ENCODE data around the gene HOXA9.

HOXA9 gene

GRCh38 chr7:27141137-27141922, 24.0 kb downstream of the HOXA9 start:
- FAIRE-seq = peak; percentile 42

DNA sequence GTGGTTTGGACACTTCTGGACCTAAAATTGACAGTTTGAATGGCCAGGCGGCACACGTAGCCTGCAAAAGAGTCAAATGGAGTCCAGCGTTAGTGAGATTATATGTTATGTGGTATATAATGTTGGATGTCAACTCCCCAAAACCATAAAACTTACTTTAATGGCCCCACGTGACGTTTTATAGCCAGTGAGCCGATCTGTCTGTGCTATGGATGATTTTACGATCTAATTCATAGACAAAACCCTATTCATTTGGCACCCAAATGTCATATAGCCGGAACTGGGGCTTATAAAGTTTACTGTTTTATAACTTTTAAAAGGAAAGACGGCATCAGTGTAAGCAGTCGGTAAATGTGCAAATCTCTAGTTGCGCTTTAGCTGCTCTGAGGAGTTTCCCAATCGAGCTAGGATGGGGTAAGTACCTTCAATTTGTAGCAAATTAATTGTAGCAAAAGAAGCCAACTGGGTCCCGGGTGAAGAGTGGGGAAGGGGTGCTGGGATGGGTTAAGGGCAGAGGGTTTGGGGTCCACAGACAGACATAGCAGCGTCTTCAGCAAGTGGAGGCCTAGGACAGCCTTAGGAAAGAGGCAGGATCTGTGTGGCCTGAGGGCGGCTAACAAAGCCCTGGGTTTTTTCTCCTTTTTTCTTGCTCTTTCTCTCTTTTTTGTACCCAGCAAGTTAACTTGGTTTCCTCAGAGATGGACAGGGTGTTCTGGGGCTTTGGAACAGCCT, 25.0 kb downstream of the HOXA9 start:
- FAIRE-seq = no peak

DNA sequence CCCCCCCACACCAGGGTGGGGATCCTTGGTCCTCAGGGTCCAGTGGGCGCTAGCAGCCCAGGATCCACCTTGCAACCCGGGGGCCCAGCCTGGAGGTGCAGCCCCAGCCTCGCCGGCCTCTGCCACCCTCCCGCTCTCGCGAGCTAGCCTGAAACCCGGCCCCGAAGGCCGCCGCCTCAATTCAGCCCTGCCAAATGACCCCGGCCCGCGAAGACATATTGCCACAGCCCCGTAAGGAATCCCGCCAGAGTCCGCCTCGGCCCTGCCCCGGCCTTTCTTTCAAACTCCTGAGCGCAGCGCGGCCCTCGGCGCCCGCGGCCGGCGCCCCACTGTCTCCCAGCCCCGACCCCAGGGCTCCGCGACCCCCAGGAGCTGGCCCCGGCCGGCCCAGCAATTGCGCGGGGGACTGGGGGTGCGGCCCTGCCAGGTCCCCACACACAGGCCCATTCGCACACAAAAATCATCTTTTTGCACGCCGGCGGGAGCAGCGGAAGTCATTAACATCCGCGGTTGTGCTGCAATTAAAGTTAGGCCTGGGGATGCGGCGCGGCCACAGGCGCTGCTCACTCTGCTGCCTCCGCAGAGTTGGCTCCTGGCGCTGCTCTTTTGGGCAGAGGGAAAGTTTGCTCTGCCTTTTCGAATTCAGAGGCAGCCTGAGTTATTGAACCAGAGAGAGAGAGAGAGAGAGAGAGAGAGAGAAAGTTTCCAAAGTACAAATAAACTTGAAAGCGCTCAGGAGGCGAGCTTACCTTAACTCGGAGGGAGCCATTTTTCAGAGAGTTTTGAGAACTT, 25.8 kb downstream of the HOXA9 start:
- no peak for FAIRE-seq

DNA sequence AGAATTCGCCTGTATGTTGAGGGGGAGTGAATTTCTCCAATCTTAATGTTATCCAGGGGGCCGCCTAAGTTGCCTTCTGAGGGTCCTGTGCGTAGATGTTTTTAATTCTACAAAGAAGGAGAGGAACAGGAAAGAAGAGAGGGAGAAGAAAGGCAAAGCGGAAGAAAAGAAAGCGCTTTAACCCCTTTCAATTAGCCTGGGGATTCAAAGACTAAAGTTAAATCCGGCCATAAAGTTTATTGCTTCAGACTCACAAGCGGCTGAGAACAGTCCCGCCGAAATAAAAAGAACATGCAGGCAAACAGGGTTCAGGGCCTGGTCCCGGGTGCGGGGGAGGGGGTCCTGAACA, 26.4 kb downstream of the HOXA9 start:
- no peak for FAIRE-seq

GRCh38 chr7:27138472-27138871, 26.9 kb downstream of the HOXA9 start:
- FAIRE-seq = no peak

DNA sequence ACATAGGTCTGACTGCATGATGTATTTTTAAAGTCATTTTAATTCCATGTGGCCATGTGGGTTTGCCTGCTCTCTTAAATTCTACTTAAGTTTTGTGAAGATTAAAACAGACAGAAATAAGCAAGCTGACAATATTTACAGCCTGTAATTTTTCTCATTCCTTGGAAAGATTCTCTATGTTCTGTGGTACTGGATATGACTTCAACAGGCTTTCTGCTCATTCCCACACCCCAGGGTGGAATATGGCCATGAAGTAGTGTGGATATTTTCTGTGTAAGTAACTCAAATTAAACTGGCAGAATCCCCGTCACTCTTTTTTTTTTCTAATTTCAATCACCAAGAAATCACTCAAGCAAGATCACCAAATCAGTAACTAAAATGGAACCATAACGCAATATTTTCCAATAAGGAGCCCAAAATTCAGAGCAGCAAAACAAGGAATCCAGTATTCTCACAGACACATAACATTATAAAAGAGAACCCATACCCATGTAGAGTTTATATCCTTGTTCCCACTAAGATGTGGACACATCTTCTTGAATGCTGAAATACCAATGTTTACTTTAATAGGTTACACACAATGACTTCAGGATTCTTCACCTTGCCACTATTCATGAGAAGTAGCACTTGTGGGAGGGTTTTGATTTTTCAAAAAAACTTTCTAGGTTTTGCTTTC, 27.6 kb downstream of the HOXA9 start:
- peak; percentile 66 for FAIRE-seq

- FAIRE-seq = peak; percentile 66
Measured at GRCh38 chr7:27134392-27134791, 30.9 kb downstream of the HOXA9 start.

GRCh38 chr7:27133409-27134231, 31.7 kb downstream of the HOXA9 start:
- peak; percentile 37 for FAIRE-seq

GRCh38 chr7:27132978-27133377, 32.4 kb downstream of the HOXA9 start:
- FAIRE-seq = peak; percentile 71

DNA sequence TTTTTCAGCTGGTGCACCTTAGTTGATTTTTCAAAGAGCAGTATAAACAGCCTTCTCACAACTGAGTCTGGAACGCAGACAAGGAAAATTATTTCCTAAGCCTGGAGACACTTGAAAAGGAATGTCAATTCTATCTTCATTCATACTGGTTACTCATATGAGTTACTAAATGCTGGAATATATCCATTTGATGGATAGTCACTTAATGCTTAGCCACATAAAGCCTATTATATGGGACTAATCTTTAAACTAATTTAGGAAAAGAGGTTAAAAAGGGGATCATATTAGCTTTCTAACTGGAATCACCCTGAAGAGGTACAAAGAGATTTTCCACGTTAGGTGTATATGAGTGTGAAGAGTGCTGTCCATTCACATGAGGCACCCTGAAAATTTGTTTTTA, 33.1 kb downstream of the HOXA9 start:
- FAIRE-seq = peak; percentile 56

DNA sequence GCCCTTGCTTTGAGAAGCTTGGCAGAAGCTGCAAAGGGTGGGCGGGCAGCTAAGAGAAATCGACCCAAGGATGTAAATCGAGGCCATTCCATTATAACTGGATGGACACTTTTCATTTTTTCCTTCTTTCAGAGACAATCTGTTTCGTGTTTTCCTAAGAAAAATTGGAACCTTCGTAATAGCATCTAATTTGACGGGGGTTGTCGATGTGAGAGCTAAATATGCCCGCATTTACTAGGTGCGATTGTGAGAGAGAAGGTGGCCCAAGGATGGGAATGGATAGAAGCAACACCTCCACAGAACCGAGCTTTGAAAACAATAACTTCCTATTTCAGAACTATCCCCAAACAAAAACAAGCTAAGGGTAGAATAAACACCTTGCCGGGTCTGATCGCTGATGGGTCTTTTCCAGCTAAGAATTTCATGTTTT, 33.9 kb downstream of the HOXA9 start:
- peak; percentile 67 for FAIRE-seq

DNA sequence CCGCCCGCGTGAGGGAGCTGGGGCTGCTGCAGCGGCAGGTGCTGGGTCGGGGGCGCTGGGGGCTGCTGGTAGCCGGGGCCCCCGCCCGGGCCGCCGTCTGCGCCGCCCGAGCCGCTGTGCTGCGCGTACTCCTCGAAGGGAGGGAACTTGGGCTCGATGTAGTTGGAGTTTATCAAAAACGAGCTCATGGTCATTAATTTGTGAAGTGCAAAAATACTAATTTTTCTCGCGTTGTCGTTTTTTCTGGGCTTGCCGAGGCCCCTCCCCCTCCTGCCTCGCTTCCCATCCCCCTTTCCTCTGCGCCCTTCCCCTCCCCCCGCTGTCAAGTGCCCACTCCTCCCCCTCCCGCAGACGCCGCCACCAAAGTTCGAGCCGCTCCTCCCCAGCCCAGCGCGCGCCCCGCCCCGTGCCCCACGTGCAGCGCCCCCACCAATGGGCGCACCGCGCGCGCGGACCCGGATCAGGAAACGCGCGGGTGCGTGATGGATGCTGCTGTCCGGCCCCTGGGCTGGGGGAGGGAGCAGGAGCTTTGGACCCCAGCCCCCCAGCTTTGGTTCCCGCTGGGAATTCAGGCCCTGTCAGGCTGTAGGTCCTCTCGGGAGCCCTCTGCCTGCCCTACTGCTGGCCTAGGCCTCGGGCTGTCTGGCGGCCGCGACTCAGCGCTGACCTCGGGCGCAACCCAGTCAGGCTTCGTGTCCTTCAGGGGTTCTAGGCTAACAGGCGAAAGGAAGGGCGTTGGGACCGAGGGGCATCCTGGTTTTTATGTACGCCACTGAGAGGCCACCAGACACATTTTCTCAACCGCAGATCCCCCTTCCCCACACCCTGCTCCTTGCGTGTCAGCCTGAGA, 34.6 kb downstream of the HOXA9 start, which contains the start of gene HOXA4:
Gene HOXA4, minus strand, starts transcription at position 218 of the 850 bp plus-strand sequence. Its CDS starts 24 bp downstream, at position 194.
- FAIRE-seq = peak; percentile 50

DNA sequence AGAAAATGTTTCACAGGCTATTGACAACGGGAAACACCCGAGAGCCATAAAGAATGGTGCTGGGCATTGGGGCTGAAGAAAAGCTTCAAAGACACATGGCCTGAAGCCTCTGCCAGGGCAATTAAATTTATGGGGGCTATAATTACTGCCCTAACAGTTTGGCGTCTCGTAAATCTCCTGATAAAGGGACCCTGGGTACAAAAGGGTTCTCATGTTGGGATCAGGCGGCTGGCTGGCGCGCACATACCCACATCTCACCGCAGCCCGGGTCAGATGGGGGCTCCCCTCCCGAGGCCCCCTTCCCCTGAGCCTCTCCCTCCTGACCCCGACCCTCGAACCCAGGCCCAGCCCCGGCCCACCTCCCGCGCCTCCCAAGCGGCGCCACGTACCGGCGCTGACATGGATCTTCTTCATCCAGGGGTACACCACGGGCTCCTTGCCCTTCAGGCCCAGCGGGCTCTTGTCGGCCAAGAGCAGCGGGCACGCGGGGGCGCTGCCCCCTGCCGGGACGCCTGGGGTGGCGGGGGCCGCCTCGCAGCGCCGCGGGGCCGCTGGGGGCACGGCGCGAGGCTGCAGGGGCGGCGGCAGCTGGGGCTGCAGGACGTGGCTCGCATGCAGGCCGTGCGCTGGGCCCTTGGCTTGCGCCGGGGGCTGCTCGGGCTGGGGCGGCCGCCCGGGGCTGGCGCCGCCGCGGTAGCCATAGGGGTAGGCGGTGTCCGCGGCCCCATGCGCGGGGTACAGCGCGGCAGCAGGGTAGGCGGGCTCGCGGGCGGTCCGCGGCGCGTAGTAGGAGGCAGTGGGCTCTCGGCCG, 35.4 kb downstream of the HOXA9 start:
- FAIRE-seq = no peak

DNA sequence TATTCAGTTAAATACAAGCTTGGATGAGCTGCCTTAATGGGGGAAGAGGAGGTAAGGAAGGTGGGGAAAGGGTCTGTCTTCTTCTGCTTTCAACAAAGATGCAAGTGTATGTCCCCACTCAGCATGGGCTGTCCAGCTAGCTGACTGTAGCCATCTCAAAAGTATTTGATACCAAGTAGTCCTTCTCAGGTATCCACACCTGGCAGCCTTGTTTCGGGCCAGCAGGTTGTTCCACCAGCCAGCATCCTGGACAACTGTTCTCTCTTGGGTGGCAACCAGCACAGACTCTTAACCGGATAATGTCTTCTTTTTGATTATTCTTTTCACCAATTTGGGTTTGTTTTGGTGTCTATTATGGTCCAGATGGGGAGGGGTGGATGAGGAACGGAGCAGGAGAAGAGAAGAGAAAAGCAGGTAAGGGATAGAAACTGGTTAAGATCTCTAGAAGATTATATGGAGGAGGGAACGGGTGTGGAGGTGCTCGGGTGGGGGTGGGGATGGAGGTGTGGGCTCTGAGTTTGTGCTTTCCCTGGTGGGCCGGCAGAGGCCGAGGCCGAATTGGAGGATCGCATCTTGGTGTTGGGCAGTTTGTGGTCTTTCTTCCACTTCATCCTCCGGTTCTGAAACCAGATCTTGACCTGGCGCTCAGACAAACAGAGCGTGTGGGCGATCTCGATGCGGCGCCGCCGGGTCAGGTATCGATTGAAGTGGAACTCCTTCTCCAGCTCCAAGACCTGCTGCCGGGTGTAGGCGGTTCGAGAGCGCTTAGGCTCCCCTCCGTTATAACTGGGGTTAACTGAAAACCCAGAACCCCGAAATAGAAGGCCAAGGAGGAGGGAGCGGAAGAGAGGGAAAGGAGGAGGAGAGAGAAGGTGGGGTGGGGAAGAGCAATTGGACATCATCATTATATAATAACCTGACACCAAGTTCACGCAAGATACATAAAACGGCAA, 36.3 kb downstream of the HOXA9 start:
- FAIRE-seq = no peak

DNA sequence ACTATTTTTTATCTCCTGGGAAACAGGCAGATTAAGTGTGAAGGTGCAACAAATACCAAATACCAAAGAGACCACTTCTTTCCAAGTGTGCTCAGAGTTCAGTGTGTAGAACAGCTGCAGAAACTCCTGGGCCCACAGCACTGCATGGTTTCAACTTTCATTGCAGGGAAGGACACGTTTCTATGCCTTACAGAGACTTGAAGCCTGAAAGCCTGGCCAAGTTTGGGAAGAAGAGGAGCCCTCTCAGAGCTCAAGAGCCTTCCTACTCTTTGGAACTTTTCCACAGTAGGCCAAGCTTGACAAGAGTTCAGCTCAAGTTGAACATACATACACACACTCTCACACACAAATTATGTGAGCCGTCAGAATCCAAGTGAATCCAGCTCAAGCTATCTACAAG, 37.3 kb downstream of the HOXA9 start:
- FAIRE-seq = peak; percentile 93

GRCh38 chr7:27126596-27127327, 38.6 kb downstream of the HOXA9 start:
- FAIRE-seq = no peak

- no peak for FAIRE-seq
Measured at GRCh38 chr7:27125986-27126394, 39.3 kb downstream of the HOXA9 start.

All from G401.6 (cell line).